Smooth muscle cell (in vitro differentiated cells): ENCODE measurements around the gene STX17. TPM values are rescaled to one million over a fixed set of nuclear protein-coding genes. Genes with fewer than 3 reads are reported as not detected.

Experiments used
- DNase-seq: peaks from one replicate; lab custom pipeline; 2025; ENCODE audit not compliant: unreplicated experiment; lab: John Stamatoyannopoulos, UW
- H2AFZ ChIP-seq: fragments of 200-600 bp; sonication (generic); 2 replicates; pipeline ENCODE4 v1.6.0; 2016; ENCODE audit warnings: antibody characterized with exemption, low read depth, mild to moderate bottlenecking
- H3F3A ChIP-seq: fragments of 200-600 bp; sonication (generic); 2 replicates; pipeline ENCODE4 v1.6.0; 2017; ENCODE audit warnings: antibody characterized with exemption, low read depth
- H3K27ac ChIP-seq: fragments of 200-600 bp; sonication (generic); 2 replicates; pipeline ENCODE4 v1.5.1; 2016; ENCODE audit warnings: low read depth, mild to moderate bottlenecking
- H3K27me3 ChIP-seq: fragments of 200-600 bp; sonication (generic); 2 replicates; pipeline ENCODE4 v1.6.1; 2016; ENCODE audit warnings: low read depth, mild to moderate bottlenecking
- H3K36me3 ChIP-seq: fragments of 200-600 bp; sonication (generic); 2 replicates; pipeline ENCODE4 v1.5.1; 2016; ENCODE audit warnings: low read depth
- H3K4me1 ChIP-seq: fragments of 200-600 bp; sonication (generic); 2 replicates; pipeline ENCODE4 v1.5.1; 2016; ENCODE audit warnings: low read depth
- H3K4me2 ChIP-seq: fragments of 200-600 bp; sonication (generic); 2 replicates; pipeline ENCODE4 v1.6.0; 2016; ENCODE audit warnings: mild to moderate bottlenecking
- H3K4me3 ChIP-seq: fragments of 200-600 bp; sonication (generic); 2 replicates; pipeline ENCODE4 v1.5.1; 2016; ENCODE audit warnings: mild to moderate bottlenecking
- H3K79me2 ChIP-seq: fragments of 200-600 bp; sonication (generic); 2 replicates; pipeline ENCODE4 v1.6.0; 2016; ENCODE audit warnings: low read depth, mild to moderate bottlenecking
- H3K9ac ChIP-seq: fragments of 200-600 bp; sonication (generic); 2 replicates; pipeline ENCODE4 v1.6.0; 2016; ENCODE audit warnings: low read depth
- H3K9me3 ChIP-seq: fragments of 200-600 bp; sonication (generic); replicated peaks from 2 replicates; pipeline ENCODE4 v1.5.1; 2016; ENCODE audit warnings: low read depth
- H4K20me1 ChIP-seq: fragments of 200-600 bp; sonication (generic); 2 replicates; pipeline ENCODE4 v1.6.0; 2016; ENCODE audit warnings: low read depth
- WGBS: methylation state at CpG from one replicate; pipeline ENCODE4 v1.1.7; 2016; ENCODE audit warnings: low lambda C conversion rate; 5-methylcytosine and 5-hydroxymethylcytosine counted together
- polyA plus RNA-seq: library from polyadenylated mRNA; unstranded; fragments of >200 nt; fragmentation: Nextera tagmentation; extraction: Ambion mirVana; gene quantifications from 2 replicates; pipeline ENCODE4 v1.2.1, GENCODE V29; 2016
- total RNA-seq: library from RNA; depleted of rRNA; stranded (reverse); fragments of >200 nt; gene quantifications from 2 replicates; pipeline ENCODE4 v1.2.3, GENCODE V29; 2014
- TF ChIP-seq, protein P1 (sequence below): fragments of 200-600 bp; sonication (generic); IDR thresholded peaks from 2 replicates; pipeline ENCODE4 v1.5.1; 2017; ENCODE audit warnings: borderline replicate concordance, mild to moderate bottlenecking, antibody characterized with exemption; ENCODE audit not compliant: insufficient read depth, poor library complexity, severe bottlenecking

Gene STX17
- total and polyA plus RNA-seq, 2 experiments from 2014 or later: 11.1 to 15.9 TPM

DNA sequence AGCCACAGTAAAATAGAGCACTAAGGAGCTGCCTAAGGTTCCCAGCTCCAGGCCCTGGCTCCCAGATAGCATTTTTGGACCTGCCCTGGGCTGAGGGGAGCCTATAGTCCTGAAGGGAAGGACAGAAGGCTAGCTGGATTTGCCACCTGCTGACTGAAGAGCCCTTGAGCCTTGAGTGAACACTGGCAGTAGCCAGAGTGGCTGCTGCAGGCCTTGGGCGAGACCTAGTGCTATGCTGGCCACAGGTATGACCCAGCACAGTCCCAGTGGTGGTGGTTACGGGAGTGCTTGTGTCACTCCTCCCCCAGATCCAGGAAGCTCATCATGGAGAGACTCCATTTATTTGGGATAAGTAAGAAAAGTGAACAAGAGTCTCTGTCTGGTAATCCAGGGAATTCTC is 10.3 kb upstream of the STX17 start:
- TF ChIP-seq, protein P1, sequence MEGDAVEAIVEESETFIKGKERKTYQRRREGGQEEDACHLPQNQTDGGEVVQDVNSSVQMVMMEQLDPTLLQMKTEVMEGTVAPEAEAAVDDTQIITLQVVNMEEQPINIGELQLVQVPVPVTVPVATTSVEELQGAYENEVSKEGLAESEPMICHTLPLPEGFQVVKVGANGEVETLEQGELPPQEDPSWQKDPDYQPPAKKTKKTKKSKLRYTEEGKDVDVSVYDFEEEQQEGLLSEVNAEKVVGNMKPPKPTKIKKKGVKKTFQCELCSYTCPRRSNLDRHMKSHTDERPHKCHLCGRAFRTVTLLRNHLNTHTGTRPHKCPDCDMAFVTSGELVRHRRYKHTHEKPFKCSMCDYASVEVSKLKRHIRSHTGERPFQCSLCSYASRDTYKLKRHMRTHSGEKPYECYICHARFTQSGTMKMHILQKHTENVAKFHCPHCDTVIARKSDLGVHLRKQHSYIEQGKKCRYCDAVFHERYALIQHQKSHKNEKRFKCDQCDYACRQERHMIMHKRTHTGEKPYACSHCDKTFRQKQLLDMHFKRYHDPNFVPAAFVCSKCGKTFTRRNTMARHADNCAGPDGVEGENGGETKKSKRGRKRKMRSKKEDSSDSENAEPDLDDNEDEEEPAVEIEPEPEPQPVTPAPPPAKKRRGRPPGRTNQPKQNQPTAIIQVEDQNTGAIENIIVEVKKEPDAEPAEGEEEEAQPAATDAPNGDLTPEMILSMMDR: no peak
- no peaks in the 10 kb centered on the region for H3K36me3 ChIP-seq
- no peak overlapping the region for H3K27ac ChIP-seq
- 91% methylated on average over 2 of the region's 2 CpGs for WGBS
- H3K4me3 ChIP-seq: no peak overlapping the region
- H4K20me1 ChIP-seq: no peaks in the 10 kb centered on the region
- no peak overlapping the region for H3K9ac ChIP-seq
- no peak overlapping the region for H2AFZ ChIP-seq
- H3F3A ChIP-seq: no peaks in the 10 kb centered on the region
- H3K4me2 ChIP-seq: no peak overlapping the region
- peaks cover 9% of the 10 kb centered on the region for H3K27me3 ChIP-seq
- H3K9me3 ChIP-seq: no peaks in the 10 kb centered on the region
- no peaks in the 10 kb centered on the region for H3K79me2 ChIP-seq
- no peak for DNase-seq
- no peaks in the 10 kb centered on the region for H3K4me1 ChIP-seq

DNA sequence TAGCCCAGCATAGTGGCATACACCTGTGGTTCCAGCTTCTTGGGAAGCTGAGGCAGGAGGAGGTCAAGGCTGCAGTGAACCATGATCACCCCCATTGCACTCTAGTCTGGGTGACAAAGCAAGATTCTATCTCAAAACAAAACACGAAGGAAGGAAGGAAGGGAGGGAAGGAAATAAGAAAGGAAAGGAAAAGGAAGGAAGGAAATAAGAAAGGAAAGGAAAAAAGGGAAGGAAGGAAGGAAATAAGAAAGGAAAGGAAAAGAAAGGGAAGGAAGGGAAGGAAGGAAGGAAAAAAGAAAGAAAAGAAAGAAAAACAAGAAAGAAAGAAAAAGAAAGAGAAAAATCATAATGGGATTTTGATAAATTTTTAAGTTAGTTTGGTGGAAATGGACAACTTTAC is 3.1 kb upstream of the STX17 start:
- Histone ChIP-seq H3K79me2 (peaks cover 4% of the 10 kb centered on the region), H3K27ac (no peak overlapping the region), H4K20me1 (no peaks in the 10 kb centered on the region), H3K4me2 (no peak overlapping the region), H3K9me3 (no peaks in the 10 kb centered on the region), H2AFZ (no peak overlapping the region), H3K4me3 (no peak overlapping the region), H3K27me3 (no peaks in the 10 kb centered on the region), H3F3A (peaks cover 3% of the 10 kb centered on the region), H3K4me1 (peaks cover 9% of the 10 kb centered on the region), H3K9ac (no peak overlapping the region), H3K36me3 (no peaks in the 10 kb centered on the region)
- no peak for DNase-seq
- TF ChIP-seq, protein P1: no peak
- WGBS: 90% methylated on average over 1 of the region's 1 CpG

DNA sequence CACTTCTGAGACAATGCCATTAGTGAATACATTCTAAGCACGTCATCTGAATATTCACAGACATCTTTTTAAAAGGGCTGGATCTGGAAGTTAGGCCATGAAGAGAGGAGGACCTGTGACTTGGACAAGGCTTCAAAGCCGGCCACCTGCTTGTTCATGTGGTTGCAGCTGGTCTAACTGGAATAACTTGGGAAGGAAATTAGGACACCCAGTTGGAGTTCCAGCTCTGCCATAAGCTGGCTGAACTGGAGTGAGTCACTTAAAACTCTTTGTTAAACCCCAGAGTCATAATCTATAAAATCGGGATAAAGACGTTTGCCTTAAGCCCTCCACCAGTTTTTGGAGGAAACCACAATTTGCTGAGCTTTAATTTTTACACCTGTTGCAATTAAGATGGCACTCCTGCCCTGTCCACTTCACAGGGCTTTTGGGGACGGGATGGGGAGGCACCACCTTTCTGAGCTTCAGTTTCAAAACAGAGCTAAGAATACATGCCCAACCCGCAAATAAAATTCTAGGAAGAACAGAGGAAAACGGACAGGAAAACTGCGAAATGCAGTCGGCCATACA is 536 bp upstream of the STX17 start:
- Histone ChIP-seq H4K20me1 (no peaks in the 10 kb centered on the region), H3K4me2 (peak overlapping the region; percentile 84), H3K9ac (no peak overlapping the region), H3K27me3 (no peaks in the 10 kb centered on the region), H3K4me1 (peaks cover 9% of the 10 kb centered on the region), H3K4me3 (peak overlapping the region; percentile 95), H3K27ac (peak overlapping the region; percentile 89), H3K79me2 (peaks cover 22% of the 10 kb centered on the region), H2AFZ (peak overlapping the region; percentile 98), H3K9me3 (no peaks in the 10 kb centered on the region), H3F3A (peaks cover 3% of the 10 kb centered on the region), H3K36me3 (no peaks in the 10 kb centered on the region)
- TF ChIP-seq, protein P1: no peak
- DNase-seq: no peak
- WGBS: 41% methylated on average over 9 of the region's 9 CpGs

DNA sequence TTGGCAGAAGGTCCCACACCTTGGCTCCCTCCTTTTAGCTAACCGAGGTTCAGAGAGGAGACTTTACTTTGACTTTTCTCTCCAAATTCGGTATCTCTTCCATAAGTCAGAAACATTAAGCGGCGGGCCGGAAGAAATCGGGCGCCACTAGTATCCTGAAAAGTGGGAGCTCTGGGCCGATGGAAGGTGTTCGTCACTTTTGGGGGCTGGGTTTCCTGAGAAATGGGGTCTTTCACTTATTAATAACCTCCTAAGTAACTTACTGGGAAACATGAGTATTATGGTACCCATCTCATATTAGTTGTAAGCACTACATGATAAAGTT is 716 bp downstream of the STX17 start:
- Histone ChIP-seq H3K9ac (peak overlapping the region; percentile 99), H3K79me2 (peaks cover 25% of the 10 kb centered on the region), H3F3A (peaks cover 3% of the 10 kb centered on the region), H3K9me3 (no peaks in the 10 kb centered on the region), H3K4me3 (peak overlapping the region; percentile 95), H3K36me3 (no peaks in the 10 kb centered on the region), H2AFZ (peak overlapping the region; percentile 91), H3K4me1 (peaks cover 9% of the 10 kb centered on the region), H3K4me2 (peak overlapping the region; percentile 84), H3K27me3 (no peaks in the 10 kb centered on the region), H4K20me1 (no peaks in the 10 kb centered on the region), H3K27ac (peak overlapping the region; percentile 89)
- TF ChIP-seq, protein P1: no peak
- 25% methylated on average over 9 of the region's 9 CpGs for WGBS
- no peak for DNase-seq
